Stimulated activated CD4-positive, alpha-beta T cell treated with anti-CD3 and anti-CD28 coated beads, Interleukin-2, amount 100 ng/mL, for 24 hours (primary cell): ENCODE results near the gene CLCF1.
A peak's percentile ranks its signal among the peaks of the same experiment; 100 is the strongest.
"Not testable (repeated sequence)": the region's sequence is repeated elsewhere in the genome, so short reads cannot be mapped to it uniquely, and the experiment has no call there.

ENCODE experiments used
- DNase-seq, 2 donors: peaks; one replicate each; pipeline ENCODE4 v3.0.0-alpha.2; 2020

The CLCF1 gene

DNA sequence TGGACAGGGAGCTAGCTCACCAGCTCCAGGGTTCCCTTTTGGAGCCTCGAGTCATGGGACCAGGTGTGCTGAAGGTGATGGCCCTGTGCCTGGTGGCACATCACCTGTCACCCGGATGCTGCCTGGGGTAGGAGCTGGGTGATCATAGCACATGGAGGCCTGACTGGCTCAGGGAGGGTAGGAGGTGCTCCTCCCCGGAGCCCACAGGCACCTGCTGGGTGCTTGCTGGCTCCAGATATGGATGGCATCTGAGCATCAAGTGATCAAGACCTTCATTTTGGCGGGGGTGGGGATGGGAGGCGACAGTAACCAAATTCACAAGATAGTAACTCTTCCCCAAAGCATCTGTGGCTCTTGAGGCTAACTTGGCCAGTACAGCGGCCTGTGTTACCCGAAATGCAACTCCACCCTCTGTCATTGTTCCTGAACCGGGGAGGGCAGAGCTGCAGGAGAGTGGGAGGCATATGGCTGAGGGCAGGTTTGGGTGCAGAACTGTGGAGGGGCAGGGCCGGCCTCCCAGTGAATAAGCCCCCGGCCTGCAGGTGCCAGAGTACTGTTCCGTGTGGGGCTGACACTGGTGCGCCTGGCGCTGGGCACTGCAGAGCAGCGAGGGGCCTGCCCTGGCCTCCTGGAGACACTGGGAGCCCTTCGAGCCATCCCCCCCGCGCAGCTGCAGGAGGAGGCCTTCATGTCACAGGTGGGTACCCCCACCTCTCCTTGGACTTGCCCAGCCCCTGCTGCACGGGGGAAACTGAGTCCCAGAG is 35.2 kb upstream of the CLCF1 start:
- peak in 1 of 2 donors; percentile 33 for DNase-seq

DNA sequence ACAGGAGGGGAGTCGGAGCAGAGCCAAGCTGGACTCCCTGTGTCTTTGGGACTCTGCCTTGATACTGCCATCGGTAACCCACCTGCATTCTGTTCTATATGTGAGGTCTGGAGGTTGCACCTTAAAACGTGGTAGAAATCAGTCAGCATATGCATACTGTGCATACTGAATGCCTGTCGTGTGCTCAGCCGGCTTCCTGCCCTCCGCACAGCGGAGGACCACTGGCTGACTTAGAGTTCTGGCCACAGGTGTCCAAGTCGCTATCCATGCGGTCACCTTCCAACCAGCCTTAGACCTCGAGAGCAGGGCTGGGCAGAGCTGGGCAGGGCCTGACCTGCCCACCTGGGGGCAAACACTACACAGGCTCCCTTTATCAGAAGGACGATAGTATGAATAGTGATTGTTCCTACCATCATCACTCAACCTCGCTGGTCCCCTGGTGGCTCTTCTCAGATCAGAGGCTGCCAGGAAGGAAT is 34.3 kb upstream of the CLCF1 start:
- DNase-seq = no peak

DNA sequence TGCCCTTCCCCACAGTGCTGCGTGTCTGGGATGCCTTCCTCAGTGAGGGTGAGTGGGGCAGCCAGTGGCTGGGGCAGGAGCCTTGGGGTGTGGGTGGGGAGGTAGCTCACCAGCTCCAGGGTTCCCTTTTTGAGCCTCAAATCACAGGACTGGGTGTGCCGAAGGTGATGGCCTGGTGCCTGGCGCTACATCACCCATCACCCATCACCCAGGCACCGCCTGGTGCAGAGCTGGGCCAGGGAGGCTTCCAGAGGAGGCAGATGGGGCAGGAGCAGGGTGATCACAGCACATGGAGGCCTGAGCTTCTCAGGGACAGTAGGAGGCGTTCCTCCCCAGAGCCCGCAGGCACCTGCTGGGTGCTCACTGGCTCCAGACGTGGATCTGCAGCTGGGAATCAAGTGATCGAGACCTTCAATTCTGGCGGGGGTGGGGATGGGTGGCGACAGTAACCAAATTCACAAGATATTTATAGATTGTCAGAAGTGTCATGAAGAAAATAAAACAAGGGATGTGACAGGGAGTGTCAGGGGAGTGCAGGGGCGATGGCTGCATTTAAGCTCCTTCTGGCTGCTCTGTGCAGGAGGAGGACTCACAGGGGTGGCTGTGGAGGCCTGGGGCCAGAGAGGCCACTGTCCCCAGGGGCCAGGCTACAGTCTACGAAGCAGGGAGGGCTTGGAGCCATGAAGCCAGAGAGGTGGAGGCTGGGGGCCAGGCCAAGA is 33.7 kb upstream of the CLCF1 start:
- DNase-seq = peak; percentile 38 to 45

DNA sequence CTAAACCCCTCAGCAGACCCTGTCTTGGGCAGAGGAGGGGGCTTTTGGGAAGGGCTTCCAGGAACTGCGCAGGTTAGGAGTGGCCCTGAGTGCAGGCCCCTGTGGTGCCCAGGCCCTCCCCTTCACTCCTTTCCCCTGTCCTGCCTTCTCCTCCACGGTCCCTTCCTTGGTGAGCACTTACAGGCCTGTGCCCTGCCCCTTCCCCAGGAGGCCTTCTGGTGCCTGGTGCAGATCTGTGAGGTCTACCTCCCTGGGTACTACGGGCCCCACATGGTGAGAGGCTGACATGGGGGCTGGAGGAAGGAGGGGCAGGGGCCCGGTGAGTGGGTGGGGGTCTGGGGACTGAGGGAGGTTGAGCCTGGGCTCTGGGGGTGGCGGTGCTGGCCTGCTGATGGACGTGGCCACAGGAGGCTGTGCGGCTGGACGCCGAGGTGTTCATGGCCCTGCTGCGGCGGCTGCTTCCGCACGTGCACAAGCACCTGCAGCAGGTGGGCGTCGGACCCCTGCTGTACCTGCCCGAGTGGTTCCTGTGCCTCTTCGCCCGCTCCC is 33.1 kb upstream of the CLCF1 start:
- no peak for DNase-seq

DNA sequence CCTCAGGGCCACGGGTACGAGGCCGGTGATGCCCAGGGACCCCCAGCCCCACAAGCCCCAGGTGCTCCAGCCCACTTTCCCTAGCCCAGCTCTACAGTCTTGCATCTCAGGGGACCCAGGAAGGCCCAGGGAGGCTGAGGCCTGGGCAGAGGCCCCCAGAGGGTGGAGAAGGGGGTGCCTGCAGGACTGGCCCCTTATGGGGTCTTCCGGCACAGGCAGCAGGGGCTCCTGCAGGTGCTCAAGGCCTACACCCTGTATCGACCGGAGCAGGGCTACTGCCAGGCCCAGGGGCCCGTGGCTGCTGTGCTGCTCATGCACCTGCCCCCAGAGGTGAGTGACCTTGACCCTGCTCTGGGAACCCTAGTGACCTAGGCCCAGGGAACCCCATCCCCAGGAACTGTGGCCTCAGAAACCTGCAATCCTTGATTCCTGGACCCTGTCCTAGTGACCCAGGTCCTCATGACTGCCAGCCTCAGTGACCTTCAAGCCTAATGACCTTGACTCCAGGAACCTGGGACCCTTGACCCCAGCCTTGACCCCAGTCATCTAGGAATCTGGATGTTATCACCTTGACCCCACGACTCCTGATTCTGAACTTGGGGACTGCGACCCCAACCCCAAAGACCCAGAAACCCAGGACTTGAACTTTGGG is 32.4 kb upstream of the CLCF1 start:
- DNase-seq = no peak

DNA sequence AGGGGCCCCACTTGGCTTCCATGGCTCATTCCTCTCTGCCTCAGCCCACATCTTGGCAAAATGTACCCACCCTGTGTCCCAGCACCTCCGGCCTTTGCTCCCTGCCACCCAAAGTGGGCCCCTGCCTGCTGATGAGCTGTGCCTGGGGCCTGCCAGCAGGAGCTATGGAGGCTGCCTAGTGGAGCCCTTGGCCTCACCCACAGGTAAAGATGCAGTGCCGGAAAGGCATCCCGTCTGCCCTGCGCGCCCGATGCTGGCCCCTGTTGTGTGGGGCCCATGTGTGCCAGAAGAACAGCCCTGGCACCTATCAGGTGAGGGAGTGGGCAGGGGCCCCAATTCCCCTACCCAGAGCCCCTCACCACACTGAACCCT is 31.8 kb upstream of the CLCF1 start:
- peak; percentile 45 to 50 for DNase-seq

DNA sequence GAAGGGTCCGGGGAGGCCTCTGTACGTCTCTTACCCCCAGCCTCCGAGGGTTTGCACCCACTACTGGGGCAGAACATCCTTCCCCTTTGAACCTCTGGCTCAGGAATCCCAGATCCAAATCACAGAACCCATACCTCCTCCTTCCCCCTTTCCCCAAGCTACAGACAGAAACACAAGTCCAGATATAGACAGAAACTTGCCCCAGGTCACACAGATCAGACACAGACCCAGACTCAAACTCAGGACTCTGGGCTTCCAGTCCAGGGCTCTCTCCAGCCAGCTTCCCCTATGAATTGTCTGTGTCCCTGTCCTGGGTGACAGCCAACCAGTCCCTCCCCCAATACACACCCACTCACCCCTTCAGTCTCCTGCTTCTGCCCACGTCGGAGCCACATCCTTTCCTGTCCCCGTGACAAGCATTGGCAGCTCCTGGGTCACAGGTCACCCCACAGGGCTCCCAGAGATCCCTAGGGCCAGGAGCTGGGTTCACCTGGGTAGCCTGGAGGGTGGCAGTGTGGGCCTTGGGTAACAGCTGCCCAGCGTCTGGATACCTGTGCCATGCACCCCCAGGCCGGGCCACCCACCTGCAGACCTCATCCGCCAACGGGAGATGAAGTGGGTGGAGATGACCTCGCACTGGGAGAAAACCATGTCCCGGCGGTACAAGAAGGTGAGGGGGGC is 31.3 kb upstream of the CLCF1 start:
- DNase-seq = peak; percentile 49 to 61

DNA sequence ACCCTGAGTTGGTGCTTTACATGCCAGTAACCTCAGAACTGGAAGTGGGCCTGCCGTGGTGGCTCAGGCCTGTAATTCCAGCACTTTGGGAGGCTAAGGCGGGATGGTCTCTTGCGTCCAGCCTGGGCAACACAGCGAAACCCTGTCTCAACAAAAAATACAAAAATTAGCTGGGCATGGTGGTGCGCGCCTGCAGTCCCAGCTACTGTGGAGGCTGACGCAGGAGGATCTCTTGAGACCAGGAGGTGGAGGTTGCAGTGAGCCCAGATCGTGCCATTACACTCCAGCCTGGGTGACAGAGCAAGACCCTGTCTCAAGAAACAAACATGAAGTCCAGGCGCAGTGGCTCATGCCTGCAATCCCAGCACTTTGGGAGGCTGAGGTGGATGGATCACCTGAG is 29.7 kb upstream of the CLCF1 start:
- not testable (repeated sequence) for DNase-seq

DNA sequence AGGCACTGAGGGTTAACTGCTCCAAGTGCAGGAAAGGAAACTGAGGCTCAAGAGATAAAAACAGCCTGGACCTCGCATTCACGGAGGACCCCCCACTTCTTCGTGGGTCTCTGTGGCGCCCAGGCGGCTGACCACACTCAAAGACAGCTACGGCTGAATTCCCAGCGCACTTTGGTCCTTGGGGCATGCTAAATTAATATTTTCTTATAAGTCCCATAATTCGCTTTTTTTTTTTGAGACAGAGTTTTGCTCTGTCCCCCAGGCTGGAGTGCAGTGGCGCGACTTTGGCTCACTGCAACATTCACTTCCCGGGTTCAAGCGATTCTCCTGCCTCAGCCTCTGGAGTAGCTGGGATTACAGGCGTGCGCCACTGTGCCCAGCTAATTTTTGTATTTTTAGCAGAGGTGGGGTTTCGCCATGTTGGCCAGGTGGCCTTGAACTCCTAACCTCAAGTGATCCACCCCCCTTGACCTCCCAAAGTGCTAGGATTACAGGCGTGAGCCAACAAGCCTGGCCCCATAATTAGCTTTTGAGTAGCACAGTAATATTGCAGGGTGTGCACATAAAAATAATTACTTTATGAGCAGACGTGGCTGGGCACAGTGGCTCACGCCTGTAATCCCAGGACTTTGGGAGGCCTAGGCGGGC is 28.9 kb upstream of the CLCF1 start:
- DNase-seq = not testable (repeated sequence)

DNA sequence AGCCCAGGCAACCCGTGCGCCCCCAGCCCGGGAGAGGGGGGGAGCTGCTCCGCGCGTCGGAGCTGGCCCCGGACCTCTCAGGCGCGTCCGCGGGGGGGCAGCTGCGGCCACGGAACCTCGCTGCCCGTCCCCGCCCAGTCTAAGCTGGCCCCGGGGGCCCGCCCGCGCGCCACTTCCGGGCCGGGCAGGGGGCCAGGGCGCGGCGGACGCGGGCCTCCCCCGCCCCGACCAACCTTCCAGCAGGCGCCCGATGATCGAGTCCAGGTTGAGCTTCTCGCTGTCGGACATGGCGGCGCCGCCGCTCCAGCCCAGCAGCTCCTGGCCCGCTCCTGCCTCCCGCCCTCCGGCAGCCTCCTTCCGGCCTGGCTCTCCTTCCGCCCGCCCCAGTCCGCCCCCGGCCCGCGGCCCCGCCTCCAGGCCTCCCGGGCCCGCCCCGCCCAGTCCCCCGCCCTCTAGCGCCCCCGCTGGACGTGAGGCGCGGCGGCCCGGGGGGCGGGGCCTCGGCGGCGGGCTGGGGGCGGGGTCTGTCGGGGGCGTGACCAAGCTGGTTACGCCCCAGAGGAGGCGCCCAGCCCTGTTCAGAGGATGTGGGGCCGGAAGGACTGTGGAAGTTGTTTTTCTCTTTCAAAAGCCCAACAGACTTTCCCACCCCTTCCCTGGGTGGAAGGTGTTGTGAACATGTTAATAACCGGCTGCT is 28.2 kb upstream of the CLCF1 start, which contains the start of gene PPP1CA:
Gene PPP1CA (minus strand): TSS at position 364 of the 697 bp plus-strand sequence. CDS start 76 bp downstream, at position 288.
- DNase-seq = peak; percentile 90 to 91

DNA sequence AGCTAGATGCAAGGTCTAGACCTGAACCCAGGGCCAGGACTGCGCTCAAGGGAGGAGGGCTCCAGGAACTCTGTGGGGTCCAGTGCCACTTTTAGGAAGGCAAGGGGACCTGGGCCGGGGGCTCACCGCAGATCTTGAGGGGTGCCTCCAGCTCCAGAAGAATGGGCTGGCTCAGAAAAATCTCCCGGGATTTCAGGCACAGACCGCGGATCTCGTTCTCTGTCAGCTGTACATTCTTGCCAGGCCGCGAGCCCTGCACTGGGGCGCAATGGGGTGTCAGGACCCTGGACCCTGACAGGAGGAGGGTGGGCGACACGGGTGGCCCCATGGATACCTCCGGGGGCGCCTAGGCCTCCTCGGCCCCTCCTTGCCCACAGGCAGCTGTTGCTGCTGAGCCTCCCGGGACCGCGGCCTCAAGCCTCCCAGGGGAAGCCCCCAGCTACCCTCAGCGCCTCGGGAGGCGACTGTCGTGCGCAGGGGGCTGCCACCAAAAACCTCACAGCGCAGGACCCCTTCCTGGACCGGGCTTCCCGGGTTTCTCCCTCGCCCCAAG is 27.6 kb upstream of the CLCF1 start:
- DNase-seq = peak in 1 of 2 donors; percentile 25

DNA sequence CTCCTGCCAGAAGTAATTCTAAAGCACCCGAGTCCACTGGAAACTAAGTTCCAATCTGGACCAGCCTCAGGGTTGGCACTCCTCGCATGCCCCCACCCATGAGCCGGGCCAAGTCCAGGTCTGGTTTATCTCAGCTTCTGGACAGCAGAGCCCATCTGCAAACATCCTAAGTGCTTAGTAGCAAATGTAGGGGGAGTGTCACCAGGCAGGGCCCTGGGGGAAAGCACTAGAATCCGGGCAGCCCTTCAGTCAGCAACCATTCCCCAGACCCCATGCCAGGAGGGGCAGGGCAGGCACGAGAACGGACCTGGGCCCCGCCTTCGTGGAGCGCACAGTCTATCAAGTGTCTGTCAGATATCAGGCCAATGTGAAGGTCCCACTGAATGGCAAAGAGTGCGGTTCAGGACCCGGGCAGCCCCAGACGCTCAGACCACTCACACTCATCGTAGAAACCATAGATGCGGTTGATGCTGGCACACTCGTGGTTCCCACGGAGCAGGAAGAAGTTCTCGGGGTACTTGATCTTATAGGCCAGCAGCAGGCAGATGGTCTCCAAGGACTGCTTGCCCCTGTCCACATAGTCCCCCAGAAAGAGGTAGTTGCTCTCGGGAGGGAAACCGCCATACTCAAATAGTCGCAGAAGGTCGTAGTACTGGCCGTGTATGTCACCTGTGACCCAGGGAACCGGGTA is 27.0 kb upstream of the CLCF1 start:
- peak in 1 of 2 donors; percentile 26 for DNase-seq

DNA sequence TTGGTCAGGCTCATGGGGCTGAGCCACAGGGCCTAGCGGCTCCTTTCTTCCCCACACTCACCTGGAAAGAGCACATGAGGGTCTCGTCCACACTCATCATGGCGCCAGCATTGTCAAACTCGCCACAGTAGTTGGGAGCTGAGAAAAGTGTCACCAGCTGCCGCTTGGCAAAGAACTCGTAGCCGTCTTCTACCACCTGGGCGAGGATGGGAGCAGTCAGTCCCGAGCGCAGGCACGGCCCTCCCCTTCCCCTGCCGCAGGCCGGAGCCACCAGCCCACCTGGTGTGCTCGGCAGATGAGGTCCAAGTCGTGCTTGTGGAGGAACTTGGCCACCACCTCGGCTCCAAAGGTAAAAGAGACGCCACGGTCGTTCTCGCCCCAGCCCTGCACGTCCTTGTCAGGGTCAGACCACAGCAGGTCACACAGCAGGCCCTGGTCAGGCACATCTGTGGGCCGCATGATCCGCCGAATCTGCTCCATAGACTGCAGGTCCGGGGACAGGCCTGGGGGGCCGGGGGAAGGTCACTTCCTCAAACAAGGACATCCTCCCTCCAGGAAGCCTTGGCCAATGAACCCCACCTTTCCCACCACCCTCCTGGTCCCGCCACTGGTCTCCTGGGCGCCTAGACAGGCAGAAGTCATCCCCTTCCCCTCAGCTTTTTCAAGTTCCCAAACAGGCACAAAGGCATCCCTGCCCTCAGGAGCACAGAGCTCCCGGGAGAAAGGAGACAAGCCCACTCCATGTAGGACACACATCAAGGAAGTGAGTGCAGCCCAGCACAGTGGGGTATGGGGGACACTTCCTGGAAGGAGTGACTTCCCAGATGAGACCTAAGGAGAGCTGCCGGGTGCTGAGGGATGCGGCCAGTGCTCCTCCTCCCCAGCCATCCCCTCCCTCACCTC is 25.5 kb upstream of the CLCF1 start:
- no peak for DNase-seq

DNA sequence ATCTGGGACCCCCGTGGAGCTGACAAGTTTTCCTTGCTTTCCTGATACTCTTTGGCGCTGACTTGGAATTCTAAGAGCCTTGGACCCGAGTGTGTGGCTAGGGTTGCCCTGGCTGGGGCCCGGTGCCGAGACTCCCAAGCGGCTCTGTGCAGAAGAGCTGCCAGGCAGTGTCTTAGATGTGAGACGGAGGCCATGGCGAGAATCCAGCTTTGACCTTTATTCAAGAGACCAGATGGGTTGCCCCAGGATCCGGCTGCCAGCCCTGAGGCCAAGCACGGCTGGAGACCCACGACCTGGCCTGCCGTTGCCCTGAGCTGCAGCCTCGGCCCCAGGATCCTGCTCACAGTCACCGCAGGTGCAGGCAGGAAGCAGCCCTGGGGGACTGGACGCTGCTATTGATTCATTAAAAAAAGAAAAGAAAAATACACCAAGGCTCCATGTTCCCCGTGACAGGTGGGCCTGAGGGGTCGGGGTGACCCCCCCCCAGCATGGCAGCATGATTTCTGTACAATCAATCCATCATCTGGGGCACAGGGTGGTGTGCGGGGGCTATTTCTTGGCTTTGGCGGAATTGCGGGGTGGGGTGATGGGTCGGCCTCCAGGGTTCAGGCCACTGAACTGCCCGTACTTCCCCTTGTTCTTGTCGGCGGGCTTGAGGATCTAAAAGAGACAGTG is 24.7 kb upstream of the CLCF1 start:
- no peak for DNase-seq

DNA sequence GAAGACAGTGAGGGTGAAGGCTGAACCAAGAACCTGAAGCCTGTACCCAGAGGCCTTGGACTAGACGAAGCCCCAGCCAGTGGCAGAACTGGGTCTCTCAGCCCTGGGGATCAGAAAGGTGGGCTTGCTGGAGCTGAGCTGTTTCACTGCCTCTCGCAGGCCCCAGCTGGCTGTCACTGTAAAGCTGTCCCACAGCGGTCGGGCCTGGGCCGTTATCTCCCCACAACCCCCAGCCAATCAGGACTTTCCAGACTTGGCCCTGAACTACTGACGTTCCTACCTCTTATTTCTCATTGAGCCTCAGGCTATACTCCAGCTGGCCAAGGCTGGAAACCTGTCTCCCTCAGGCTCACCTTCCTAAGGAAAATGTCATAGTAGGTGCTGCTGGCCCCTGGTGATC is 24.1 kb upstream of the CLCF1 start:
- no peak for DNase-seq

DNA sequence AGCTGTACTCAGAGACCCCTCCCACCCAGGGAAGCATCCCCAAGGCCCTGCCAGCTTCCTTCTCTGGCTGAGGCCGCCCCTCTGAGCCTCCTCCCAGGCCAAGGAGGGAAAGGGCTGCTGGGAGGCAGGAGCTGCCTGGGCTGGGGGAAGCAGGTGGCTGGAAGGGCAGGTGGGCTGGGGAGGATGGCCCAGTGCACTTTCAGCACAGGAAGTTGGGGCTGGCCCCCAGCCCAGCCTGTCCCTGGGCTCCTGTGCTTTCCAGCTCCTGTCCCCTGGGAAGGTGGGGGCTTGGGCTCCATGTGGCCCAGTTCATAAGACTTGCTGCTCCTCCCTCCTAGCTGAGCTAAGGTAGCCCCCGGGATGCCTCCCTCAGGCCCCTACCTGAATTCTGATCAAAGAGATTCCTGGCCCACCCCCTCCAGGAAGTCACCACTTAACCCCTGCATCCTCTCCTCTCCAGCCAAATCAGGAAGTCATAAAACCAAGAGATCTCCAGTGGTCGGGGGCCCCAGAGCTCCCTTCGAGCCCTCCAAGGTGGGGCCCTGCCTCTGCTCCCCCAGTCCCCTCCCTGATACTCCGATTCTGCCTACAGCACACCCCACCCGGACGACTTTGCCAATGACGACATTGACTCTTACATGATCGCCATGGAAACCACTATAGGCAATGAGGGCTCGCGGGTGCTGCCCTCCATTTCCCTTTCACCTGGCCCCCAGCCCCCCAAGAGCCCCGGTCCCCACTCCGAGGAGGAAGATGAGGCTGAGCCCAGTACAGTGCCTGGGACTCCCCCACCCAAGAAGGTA is 23.4 kb upstream of the CLCF1 start:
- DNase-seq = no peak

DNA sequence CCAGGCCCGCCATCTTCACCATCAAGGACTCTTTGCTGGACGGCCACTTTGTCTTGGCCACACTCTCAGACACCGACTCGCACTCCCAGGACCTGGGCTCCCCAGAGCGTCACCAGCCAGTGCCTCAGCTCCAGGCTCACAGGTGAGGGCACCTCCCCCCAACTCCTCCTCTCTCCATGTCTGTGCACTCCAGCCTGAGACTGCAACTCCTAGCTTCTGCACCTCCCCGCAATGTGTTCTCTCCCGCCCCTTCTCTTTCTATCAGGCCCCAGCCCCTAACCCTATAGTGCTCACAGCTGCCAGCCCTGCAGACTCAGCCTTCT is 22.8 kb upstream of the CLCF1 start:
- DNase-seq = no peak
